8988T (cell line): ENCODE measurements around the gene OIP5.
"Not testable (repeated sequence)": the region's sequence is repeated elsewhere in the genome, so short reads cannot be mapped to it uniquely, and the experiment has no call there.

Experiments used
- DNase-seq: peaks from one replicate; pipeline ENCODE4 v3.0.0; 2011

Gene OIP5

GRCh38 chr15:41332194-41333025, at the start of gene OIP5, which contains the start of gene NUSAP1:
Gene OIP5 (minus strand): TSS chr15:41332591. CDS start chr15:41332561, 30 bp downstream.
Gene NUSAP1 (plus strand): TSS chr15:41332881. CDS start chr15:41332958, 77 bp downstream.
- peak; percentile 56 for DNase-seq

DNA sequence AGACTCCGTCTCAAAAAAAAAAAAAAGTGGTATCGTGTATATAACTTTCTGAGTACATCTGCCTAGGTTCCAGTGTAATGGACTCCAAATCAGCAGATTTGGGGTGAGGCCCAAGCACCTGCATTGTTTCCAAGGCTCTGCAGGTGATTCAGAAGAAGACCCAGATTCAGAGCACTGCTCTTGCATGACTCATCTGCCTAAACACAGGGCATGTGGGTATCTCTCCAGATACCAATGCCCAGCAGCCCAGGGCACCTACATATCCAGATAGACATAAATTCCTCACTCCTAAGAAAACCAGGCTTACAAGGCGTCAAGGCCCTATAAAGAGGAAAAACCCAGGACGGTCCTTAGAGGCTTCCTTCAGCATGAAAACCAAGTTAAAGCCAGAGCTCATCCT, 45.6 kb upstream of the OIP5 start:
- no peak for DNase-seq

DNA sequence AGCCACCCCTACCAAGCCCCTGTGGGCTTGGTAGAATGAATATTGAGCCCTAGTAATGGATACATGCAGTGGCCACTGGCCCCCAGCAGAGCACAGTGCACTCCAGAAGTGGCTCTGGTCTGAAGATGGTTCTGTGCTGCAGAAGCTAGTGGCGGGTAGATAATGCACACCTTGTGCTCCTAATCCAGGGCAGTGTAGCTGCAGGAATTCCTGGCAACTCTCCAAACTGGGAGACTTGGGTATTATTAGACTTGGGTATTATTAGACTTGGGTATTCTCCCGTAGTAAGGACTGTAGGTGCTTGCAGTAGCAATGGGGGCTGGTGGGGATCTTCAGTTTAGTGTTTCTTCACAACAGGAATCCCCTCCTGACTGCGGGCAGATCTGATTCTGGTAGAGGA, 35.0 kb upstream of the OIP5 start:
- DNase-seq = no peak

DNA sequence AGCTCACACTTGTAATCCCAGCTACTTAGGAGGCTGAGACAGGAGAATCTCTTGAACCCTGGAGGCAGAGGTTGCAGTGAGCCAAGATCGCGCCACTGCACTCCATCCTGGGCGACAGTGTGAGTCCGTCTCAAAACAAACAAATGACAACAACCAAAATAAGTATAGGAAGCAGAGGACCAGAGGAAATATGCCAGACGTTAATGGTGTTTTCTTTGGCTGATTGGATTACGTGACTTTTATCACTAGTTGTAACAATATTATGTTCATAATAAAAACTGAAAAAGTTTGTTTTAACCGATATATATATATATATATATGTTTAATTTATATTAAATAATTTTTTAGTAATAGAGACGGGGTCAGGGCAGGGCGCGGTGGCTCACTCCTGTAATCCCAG, 22.0 kb upstream of the OIP5 start:
- no peak for DNase-seq

DNA sequence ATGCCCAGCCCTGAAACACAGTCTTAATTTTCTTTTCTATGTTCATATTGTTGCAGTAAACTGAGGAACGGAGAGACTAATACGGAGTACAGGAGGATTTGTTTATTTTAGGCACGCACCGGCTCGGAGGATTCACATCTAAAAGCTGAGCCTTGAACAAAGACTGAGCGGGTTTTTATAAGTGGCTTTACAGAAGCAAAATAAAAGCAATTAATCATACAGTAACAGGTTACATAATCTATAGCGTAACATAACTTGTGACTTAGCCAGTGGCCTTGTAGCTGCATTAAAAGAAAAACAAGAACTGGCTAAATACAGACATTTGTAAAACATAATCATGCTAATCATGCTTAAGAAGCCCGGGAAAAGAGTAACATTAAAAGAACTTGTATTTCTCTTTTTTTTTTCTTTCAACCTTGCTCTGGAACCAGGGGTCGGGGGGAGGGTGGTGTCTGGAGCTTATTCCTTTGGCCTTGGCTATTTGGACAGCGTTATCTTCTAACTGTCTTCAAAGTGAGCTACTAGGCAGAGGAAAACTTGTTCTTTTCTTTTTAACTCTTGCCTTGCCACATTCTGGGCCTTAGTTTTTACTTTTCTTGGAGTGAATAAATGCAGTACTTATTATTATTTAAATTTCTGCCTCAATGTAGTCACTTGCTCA, 17.8 kb upstream of the OIP5 start:
- no peak for DNase-seq

DNA sequence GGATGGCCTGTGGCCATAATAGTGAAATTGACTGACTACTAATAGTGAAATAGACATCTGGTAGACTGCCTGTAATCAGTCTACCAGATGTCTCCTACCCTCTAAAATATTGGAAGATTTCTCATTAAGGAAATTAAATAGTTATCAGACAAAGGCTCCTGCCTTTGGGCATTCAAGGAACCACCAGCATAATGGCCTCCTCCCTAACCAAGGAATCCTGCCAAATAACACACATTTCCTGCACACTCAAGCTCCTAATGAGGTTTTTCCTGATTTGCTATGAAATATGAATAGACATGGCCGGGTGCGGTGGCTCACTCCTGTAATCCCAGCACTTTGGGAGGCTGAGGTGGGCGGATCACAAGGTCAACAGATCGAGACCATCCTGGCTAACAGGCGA, 14.8 kb upstream of the OIP5 start:
- no peak for DNase-seq

DNA sequence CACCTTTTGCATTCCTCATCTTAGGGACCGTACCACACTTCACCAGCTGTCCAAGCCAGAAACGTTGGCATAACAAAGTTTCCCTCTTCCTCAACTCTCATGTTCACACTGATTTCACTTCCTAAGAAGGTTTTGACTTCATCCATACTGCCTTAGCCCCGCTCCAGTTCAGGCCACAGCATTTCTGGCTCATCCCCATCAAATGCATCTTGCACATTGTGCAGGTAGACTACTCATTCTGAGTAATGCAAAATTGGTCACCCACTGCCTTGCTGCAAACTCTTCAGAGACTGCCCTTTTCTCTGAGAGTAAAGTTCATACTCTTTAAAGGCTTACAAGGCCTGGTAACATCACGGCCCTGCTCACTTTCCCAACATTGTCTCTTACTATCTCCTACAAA, 9.1 kb upstream of the OIP5 start:
- DNase-seq = no peak

DNA sequence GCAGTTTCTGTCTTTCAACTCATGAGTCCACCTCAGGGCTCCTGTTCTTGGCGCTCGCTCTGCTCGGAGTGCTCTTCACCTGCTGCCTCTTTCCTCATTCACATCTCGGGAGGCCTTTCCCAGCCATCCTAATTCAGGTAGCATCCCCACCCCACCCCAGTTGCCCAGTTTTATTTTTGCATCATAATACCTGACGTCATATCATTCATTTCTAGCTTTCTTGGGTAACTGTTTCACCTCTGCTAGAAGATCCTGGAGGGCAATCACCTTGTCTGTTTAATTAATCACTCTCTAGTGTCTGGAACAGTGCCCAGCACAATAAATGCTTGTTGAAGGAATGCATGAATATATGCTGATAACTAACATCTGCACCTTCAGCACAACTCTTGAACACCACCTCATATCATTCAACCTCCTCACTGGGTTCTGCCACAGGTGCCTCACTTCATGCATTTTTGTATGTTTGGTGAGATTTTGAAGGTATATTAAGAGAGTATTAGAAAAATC, 7.9 kb upstream of the OIP5 start:
- no peak for DNase-seq

- DNase-seq = no peak
These were observed 5.5 kb upstream of the OIP5 start for GRCh38 chr15:41337631-41338522.

DNA sequence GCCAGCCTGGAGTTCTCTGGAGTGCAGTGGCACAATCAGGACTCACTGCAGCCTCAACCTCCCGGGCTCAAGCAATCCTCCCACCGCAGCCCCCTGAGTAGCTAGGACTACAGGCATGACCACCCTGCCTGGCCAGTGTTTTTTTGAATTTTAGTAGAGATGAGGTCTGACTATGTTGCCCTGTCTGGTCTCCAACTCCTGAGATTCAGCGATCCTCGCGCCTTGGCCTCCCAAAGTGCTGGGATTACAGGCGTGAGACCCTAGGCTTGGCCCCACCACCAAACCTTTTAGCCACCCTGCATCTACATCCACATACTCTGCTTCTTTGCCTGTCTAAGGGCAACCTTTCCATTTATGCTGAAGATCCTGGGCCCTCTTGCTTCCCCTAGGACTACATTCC, 4.7 kb upstream of the OIP5 start:
- no peak for DNase-seq

- no peak for DNase-seq
These were observed 4.2 kb upstream of the OIP5 start for GRCh38 chr15:41336549-41336948.

DNA sequence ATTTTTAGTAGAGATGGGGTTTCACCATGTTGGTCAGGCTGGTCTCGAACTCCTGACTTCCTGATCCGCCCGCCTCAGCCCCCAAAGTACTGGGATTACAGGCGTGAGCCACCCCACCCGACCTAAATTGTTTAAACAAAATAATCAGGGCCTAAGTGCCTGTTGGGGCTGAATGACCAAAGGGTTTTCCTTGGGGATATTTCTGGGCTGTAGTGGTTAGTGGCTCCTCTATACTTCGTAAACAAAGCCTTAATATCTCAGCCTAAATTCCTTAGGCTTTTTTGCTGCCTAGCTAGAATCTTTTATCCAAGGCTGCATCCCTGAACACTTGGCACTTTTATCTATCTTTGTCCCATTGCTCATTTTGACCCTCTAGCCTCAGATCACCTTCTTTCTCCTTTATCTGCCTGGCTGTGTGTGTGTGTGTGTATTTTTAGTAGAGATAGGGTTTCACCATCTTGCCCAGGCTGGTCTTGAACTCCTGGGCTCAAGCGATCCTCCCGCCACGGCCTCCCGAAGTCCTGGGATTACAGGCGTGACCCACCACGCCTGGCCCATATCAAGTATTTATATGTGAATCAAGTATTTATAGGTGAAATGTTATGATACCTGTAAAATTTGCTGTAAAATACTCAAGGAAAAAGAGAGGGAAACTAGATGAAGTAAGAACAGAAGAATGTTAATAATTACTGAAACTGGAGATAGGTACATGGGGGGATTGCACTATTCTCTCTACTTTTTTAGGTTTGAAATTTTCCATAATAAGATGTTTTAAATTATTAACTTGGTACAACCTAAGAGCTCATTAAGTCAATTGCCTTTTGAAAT, 2.1 kb upstream of the OIP5 start:
- no peak for DNase-seq

GRCh38 chr15:41333026-41333562, 703 bp upstream of the OIP5 start:
- no peak for DNase-seq

- peak; percentile 19 for DNase-seq
These were observed 578 bp downstream of the OIP5 start for GRCh38 chr15:41331833-41332193.

DNA sequence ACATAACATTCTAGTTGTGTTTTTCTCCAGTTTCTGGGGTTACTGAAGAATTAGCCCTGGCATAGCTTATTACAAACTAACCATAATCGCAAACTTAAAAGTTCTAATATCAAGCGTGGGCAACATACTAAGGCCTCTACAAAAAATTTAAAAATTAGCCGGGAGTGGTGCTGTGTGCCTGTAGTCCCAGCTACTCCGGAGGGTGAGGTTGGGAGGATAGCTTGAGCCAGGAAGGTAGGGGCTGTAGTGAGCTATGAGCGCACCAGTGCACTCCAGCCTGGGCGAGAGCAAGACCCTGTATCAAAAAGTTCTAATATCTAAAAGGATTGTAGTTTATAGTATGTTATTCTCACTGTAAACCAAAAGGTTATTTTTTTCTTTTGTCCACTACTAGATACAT, 1.1 kb downstream of the OIP5 start:
- DNase-seq = no peak

DNA sequence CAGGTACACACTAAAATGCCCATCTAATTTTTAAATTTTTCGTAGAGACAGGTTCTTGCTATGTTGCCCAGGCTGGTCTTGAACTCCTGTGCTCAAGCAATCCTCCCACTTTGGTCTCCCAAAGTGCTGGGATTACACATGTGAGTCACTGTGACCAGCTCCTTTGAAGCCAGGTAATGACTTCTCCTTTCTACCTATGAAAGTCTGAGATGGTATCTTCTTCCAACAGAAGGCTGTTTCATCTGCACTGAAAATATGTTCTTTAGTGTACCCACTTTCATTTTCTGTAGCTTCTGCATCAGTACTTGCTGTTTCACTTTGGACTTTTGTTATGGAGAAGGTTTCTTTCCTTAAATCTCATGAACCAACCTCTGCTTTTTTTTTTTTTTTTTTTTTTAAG, 8.8 kb downstream of the OIP5 start:
- DNase-seq = no peak

DNA sequence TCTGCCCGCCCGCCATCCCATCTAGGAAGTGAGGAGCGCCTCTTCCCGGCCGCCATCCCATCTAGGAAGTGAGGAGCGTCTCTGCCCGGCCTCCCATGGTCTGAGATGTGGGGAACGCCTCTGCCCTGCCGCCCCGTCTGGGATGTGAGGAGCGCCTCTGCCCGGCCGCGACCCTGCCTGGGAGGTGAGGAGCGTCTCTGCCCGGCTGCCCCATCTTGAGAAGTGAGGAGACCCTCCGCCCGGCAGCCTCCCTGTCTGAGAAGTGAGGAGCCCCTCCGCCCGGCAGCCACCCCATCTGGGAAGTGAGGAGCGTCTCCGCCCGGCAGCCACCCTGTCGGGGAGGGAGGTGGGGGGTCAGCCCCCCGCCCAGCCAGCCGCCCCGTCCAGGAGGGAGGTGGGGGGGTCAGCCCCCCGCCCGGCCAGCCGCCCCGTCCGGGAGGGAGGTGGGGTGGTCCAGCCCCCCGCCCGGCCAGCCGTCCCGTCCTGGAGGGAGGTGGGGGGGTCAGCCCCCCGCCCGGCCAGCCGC, 11.5 kb downstream of the OIP5 start:
- DNase-seq = not testable (repeated sequence)

GRCh38 chr15:41309226-41309905, 23.0 kb downstream of the OIP5 start:
- no peak for DNase-seq

DNA sequence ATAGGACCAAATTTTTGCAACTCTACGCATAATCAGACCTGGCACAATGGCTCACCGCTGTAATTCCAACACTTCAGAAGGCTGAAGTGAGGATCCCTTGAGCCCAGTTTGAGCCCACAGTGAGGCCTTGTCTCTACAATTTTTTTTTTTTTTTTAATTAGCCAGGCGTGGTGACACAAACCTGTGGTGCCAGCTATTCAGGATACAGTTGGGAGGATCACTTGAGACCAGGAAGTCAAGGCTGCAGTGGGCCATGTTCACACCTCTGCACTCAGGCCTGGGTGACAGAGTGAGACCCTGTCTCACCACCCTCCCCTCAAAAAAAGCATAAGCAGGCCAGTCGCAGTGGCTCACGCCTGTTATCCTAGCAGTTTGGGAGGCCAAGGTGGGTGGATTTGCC, 24.7 kb downstream of the OIP5 start:
- no peak for DNase-seq

- DNase-seq = no peak
These were observed 28.1 kb downstream of the OIP5 start for GRCh38 chr15:41304149-41304770.

- DNase-seq = no peak
These were observed 30.8 kb downstream of the OIP5 start for GRCh38 chr15:41301587-41301986.
